AG04450 (cell line): ENCODE results near the gene GBA2. TPM values are rescaled to one million over a fixed set of nuclear protein-coding genes. Genes with fewer than 3 reads are reported as not detected.

Source experiments
- CTCF ChIA-PET: fragments of 300-600, 350-600 bp; formaldehyde crosslinking; extraction: SDS; loops from one replicate; lab custom pipeline; 2022; ENCODE audit warnings: antibody characterized with exemption, inconsistent platforms; lab: Charles Lee
- POLR2A ChIA-PET: fragments of 350-600 bp; formaldehyde crosslinking; extraction: SDS; loops from one replicate; lab custom pipeline; 2021; ENCODE audit warnings: antibody characterized with exemption, inconsistent platforms; lab: Yijun Ruan, JAX
- DNase-seq: peaks from one replicate; pipeline ENCODE4 v3.0.0-alpha.2; 2011; ENCODE audit warnings: low read depth, low spot score
- H3K27ac ChIP-seq: one replicate; pipeline ENCODE4 v1.5.1; 2012; ENCODE audit warnings: low read depth, low read length, control low read depth
- H3K27me3 ChIP-seq: one replicate; pipeline ENCODE4 v1.6.0; 2012; ENCODE audit warnings: low read length; ENCODE audit not compliant: control insufficient read depth, insufficient read depth
- H3K4me3 ChIP-seq: 2 replicates; pipeline ENCODE4 v1.5.1; 2011; ENCODE audit warnings: mild to moderate bottlenecking, low read depth, low read length, control low read depth
- H3K9me3 ChIP-seq: 2 replicates; pipeline ENCODE4 v1.5.1; 2012; ENCODE audit warnings: low read length; ENCODE audit not compliant: control insufficient read depth, insufficient read depth
- CTCF ChIP-seq: IDR thresholded peaks from 2 replicates; pipeline ENCODE4 v1.5.1; 2011; ENCODE audit warnings: low read depth, low read length, control low read depth, inconsistent platforms
- polyA plus RNA-seq: library from polyadenylated mRNA; depleted of rRNA; stranded (reverse); fragments of >200 nt; gene quantifications from 2 replicates; pipeline ENCODE4 v1.2.3, GENCODE V29; 2011

The GBA2 gene
- polyA plus RNA-seq, 1 experiment: 34.7 TPM

DNA sequence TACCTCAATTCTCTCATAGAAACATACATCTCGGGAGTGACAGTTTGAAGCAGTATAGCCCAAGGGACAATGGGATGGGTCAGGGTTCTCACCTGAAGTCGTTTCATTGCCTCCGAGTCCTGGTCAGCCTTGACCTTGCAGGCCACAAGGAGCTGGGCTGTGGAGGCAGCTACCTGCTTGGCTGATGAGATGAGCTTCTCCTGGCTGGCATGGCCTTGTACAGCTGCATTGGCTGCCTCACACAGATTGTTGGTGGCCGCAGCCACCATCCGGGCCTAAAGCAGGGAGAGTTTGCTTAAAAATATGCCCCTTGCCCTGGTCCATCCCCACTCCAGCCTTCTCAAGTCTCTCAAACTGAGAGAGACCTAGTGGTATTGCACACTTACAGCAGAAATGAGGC is 50.8 kb downstream of the GBA2 start:
- POLR2A ChIA-PET: interaction anchor here (1.6 kb wide), 1 partner anchor 34 kb away, joined by 5 read pairs; the partner anchor contains the start of genes CREB3 and TLN1
- DNase-seq: no peak
- TF ChIP-seq CTCF: no peak
- CTCF ChIA-PET: interaction anchor here (1.2 to 4.4 kb wide), 5 partner anchors 10 to 37 kb away, joined by 4 to 48 read pairs (median 24); no protein-coding TSS in a partner anchor
- H3K9me3 ChIP-seq: no peaks in the 10 kb centered on the region
- no peak overlapping the region for H3K4me3 ChIP-seq
- H3K27me3 ChIP-seq: no peaks in the 10 kb centered on the region
- no peak overlapping the region for H3K27ac ChIP-seq

- CTCF ChIA-PET: interaction anchor here (1.1 to 4.4 kb wide), 12 partner anchors 10 to 49 kb away, joined by 4 to 48 read pairs (median 16); partner anchors contain the start of genes ARHGEF39, CCDC107, RMRP and TLN1
- POLR2A ChIA-PET: interaction anchor here (1.3 to 3.8 kb wide), 6 partner anchors 31 to 50 kb away, joined by 3 to 34 read pairs (median 6); partner anchors contain the start of genes CCDC107, CREB3, RMRP and TLN1
- Histone ChIP-seq H3K4me3 (no peak overlapping the region), H3K27me3 (no peaks in the 10 kb centered on the region), H3K27ac (no peak overlapping the region), H3K9me3 (no peaks in the 10 kb centered on the region)
- no peak for TF ChIP-seq CTCF
- DNase-seq: no peak
Observed at GRCh38 chr9:35697486-35697885, 51.5 kb downstream of the GBA2 start.

DNA sequence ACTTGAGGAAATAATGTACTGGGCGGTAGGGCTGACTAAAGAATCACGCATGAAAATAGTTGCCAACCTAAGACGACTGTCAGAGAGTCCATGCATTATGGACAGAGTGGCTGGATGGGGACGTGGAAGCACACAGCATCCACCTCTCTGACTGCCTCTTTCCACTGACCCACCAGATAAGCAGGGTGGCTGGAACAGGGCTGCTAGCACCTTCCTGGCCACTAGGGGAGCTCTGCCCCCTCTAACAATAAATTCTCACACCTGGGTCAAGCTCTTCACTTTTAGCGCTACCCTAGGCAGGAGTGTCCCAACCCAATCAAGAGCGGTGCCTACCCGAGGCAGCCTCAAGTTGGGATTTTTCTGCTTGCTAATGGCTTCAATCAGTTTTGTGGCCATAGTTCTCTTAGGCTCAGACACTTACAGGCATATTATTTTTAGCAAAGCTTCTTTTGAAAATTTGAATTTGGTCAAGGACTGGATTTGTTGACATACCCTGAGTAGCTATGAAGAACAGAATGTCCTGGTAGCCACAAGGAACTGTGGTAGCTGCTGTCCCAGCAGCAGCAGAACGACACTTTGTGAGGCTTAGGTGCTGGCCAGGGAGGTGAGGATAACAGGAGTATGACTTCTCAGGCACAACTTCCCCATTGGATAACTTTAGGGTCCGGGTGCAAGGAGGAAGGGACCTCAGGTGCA is 52.4 kb downstream of the GBA2 start:
- H3K9me3 ChIP-seq: no peaks in the 10 kb centered on the region
- no peak overlapping the region for H3K4me3 ChIP-seq
- no peak overlapping the region for H3K27ac ChIP-seq
- DNase-seq: no peak
- CTCF ChIA-PET: interaction anchor here (0.6 to 4.4 kb wide), 22 partner anchors 11 to 143 kb away, joined by 3 to 48 read pairs (median 8); partner anchors contain the start of genes ARHGEF39, CA9, CCDC107 and RMRP
- H3K27me3 ChIP-seq: no peaks in the 10 kb centered on the region
- peak; percentile 86 for TF ChIP-seq CTCF
- POLR2A ChIA-PET: interaction anchor here (0.7 to 3.8 kb wide), 13 partner anchors 9 to 49 kb away, joined by 3 to 34 read pairs (median 6); partner anchors contain the start of genes ARHGEF39, CCDC107, CREB3 and RMRP

- CTCF ChIA-PET: interaction anchor here (0.7 to 4.4 kb wide), 19 partner anchors 10 to 74 kb away, joined by 3 to 48 read pairs (median 10); partner anchors contain the start of genes ARHGEF39, CA9, CCDC107 and RMRP
- Histone ChIP-seq H3K4me3 (no peak overlapping the region), H3K9me3 (no peaks in the 10 kb centered on the region), H3K27ac (no peak overlapping the region), H3K27me3 (no peaks in the 10 kb centered on the region)
- POLR2A ChIA-PET: interaction anchor here (0.6 to 3.8 kb wide), 14 partner anchors 8 to 698 kb away, joined by 3 to 34 read pairs (median 6); partner anchors contain the start of genes ARHGEF39, CCDC107, CREB3 and RMRP
- no peak for TF ChIP-seq CTCF
- DNase-seq: no peak
Observed at GRCh38 chr9:35695943-35696401, 53.1 kb downstream of the GBA2 start.
